GM12878 (cell line): Measurements from ENCODE around the gene DHRS12. TPM values are rescaled to one million over a fixed set of nuclear protein-coding genes. Genes with fewer than 3 reads are reported as not detected.
A peak's percentile ranks its signal among the peaks of the same experiment; 100 is the strongest.

Source experiments
- ATAC-seq: fragments of 200-7000 bp; cut with Tn5 transposase; 3 replicates; pipeline ENCODE4 v1.9.1; 2020; ENCODE audit warnings: mild to moderate bottlenecking, moderate library complexity
- BruUV-seq: library from RNA; stranded (reverse); fragments of 400-500 nt; replicated peaks from 2 replicates; lab custom pipeline; 2021; lab: Mats Ljungman, UMichigan
- CTCF ChIA-PET: fragments of 300-600 bp; sonication (Branson Sonifier 250); formaldehyde crosslinking; extraction: SDS; loops from one replicate; lab custom pipeline; 2021; ENCODE audit warnings: inconsistent platforms; lab: Yijun Ruan, JAX
- POLR2A ChIA-PET: fragments of 350-600 bp; formaldehyde crosslinking; extraction: SDS; loops from one replicate; lab custom pipeline; 2021; ENCODE audit warnings: inconsistent platforms; lab: Charles Lee
- RAD21 ChIA-PET: fragments of 300-600 bp; sonication (Branson Sonifier 250); formaldehyde crosslinking; loops from one replicate; lab custom pipeline; 2023; ENCODE audit warnings: antibody characterized with exemption; ENCODE audit not compliant: unreplicated experiment; lab: Charles Lee
- SMC1A ChIA-PET: fragments of 300-600 bp; sonication (Branson Sonifier 250); formaldehyde crosslinking; loops from one replicate; lab custom pipeline; 2023; ENCODE audit not compliant: unreplicated experiment, uncharacterized antibody; lab: Charles Lee
- DNase-seq: peaks from one replicate; pipeline ENCODE4 v3.0.0-alpha.2; 2011; ENCODE audit warnings: low read depth, low spot score
- FAIRE-seq: peaks from 3 replicates; lab custom pipeline; 2011; peaks lifted over from hg19 to GRCh38; lab: Jason Lieb, UNC
- H2AFZ ChIP-seq: 2 replicates; pipeline ENCODE4 v1.6.0; 2011; ENCODE audit warnings: low read depth, low read length, control low read depth; ENCODE audit not compliant: control insufficient read depth
- H3K27ac ChIP-seq: 2 replicates; pipeline ENCODE4 v1.5.1; 2011; ENCODE audit warnings: control low read depth; ENCODE audit not compliant: control insufficient read depth, insufficient read depth
- H3K27me3 ChIP-seq, 2 experiments: replicated peaks in 1 of 2; 2 replicates each; pipeline versions ENCODE4 v1.6.0 to v1.6.1; 2011; ENCODE audit warnings: low read length in 1 of 2; ENCODE audit not compliant: control insufficient read depth in 2 of 2, insufficient read depth in 2 of 2
- H3K36me3 ChIP-seq, 2 experiments: 2 replicates each; pipeline ENCODE4 v1.5.1; 2011; ENCODE audit warnings: low read length in 1 of 2; ENCODE audit not compliant: control insufficient read depth in 2 of 2, insufficient read depth in 2 of 2
- H3K4me1 ChIP-seq: 2 replicates; pipeline ENCODE4 v1.6.1; 2011; ENCODE audit warnings: mild to moderate bottlenecking, low read length, moderate library complexity, mixed read lengths; ENCODE audit not compliant: control insufficient read depth, insufficient read depth
- H3K4me2 ChIP-seq: 2 replicates; pipeline ENCODE4 v1.6.0; 2011; ENCODE audit warnings: control low read depth; ENCODE audit not compliant: control insufficient read depth, insufficient read depth
- H3K4me3 ChIP-seq: fragments of 200-600 bp; sonication (generic); 2 replicates; pipeline ENCODE4 v1.5.1; 2016
- H3K79me2 ChIP-seq: 2 replicates; pipeline ENCODE4 v1.6.0; 2011; ENCODE audit warnings: low read length; ENCODE audit not compliant: control insufficient read depth, insufficient read depth
- H3K9ac ChIP-seq: 2 replicates; pipeline ENCODE4 v1.8.0; 2011; ENCODE audit warnings: low read length, control low read depth, mixed read lengths; ENCODE audit not compliant: control insufficient read depth, insufficient read depth
- H3K9me3 ChIP-seq: replicated peaks from 3 replicates; pipeline ENCODE4 v1.5.1; 2011; ENCODE audit warnings: mild to moderate bottlenecking, low read length; ENCODE audit not compliant: control insufficient read depth, insufficient read depth
- H4K20me1 ChIP-seq: 2 replicates; pipeline ENCODE4 v1.6.0; 2011; ENCODE audit not compliant: control insufficient read depth, insufficient read depth
- EED ChIP-seq: sonication (generic); IDR thresholded peaks from 2 replicates; pipeline ENCODE4 v1.6.1; 2016; ENCODE audit warnings: antibody characterized with exemption, low read depth
- IKZF1 ChIP-seq: fragments of 450-650 bp; conservative IDR thresholded peaks from 2 replicates; pipeline ENCODE4 v1.6.1; 2017; ENCODE audit warnings: antibody characterized with exemption, mild to moderate bottlenecking
- IRF4 ChIP-seq: IDR thresholded peaks from 2 replicates; pipeline ENCODE4 v1.6.1; 2011; ENCODE audit warnings: low read depth, low read length
- MEF2A ChIP-seq: IDR thresholded peaks from 2 replicates; pipeline ENCODE4 v1.6.1; 2011; ENCODE audit warnings: low read depth, mild to moderate bottlenecking, low read length, moderate library complexity; ENCODE audit not compliant: insufficient read depth
- MTA3 ChIP-seq: IDR thresholded peaks from 2 replicates; pipeline ENCODE4 v1.6.1; 2012; ENCODE audit warnings: low read length, inconsistent platforms, borderline replicate concordance
- POLR2AphosphoS2 ChIP-seq: IDR thresholded peaks from 2 replicates; pipeline ENCODE4 v1.6.1; 2011; ENCODE audit warnings: low read depth, mild to moderate bottlenecking, low read length, improper control_type of control experiment, moderate library complexity
- RB1 ChIP-seq: fragments of 450-650 bp; formaldehyde crosslinking; IDR thresholded peaks from 2 replicates; pipeline ENCODE4 v1.6.1; 2017; ENCODE audit warnings: mild to moderate bottlenecking, borderline replicate concordance
- RFX5 ChIP-seq: IDR thresholded peaks from 2 replicates; pipeline ENCODE4 v1.6.1; 2011; ENCODE audit warnings: low read depth, low read length, improper control_type of control experiment
- SPI1 ChIP-seq: IDR thresholded peaks from 2 replicates; pipeline ENCODE4 v1.6.1; 2011; ENCODE audit warnings: low read depth, mild to moderate bottlenecking, low read length, moderate library complexity, borderline replicate concordance; ENCODE audit not compliant: insufficient read depth
- WRNIP1 ChIP-seq: IDR thresholded peaks from 2 replicates; pipeline ENCODE4 v1.6.1; 2011; ENCODE audit warnings: low read depth, low read length, improper control_type of control experiment, borderline replicate concordance
- ZBED1 ChIP-seq: IDR thresholded peaks from 2 replicates; pipeline ENCODE4 v1.6.1; 2016; ENCODE audit warnings: borderline replicate concordance
- ZNF274 ChIP-seq: IDR thresholded peaks from one replicate; pipeline ENCODE4 v1.8.0; 2011; ENCODE audit not compliant: insufficient read length, insufficient read depth
- ZNF622 ChIP-seq: fragments of 450-650 bp; IDR thresholded peaks from 2 replicates; pipeline ENCODE4 v1.6.1; 2017; ENCODE audit warnings: mild to moderate bottlenecking, inconsistent platforms
- WGBS: methylation state at CpG from one replicate; pipeline ENCODE4 v1.1.6; 2016; ENCODE audit warnings: low lambda C conversion rate; ENCODE audit not compliant: insufficient replicate concordance, insufficient coverage; ENCODE audit errors: missing lambda C conversion rate; 5-methylcytosine and 5-hydroxymethylcytosine counted together
- in situ Hi-C: fragments of 300-500 bp; cut with MboI; formaldehyde crosslinking; loops from 9 replicates; pipeline ENCODE4 v1.14.3; 2018; ENCODE audit warnings: mixed read lengths
- intact Hi-C: fragments of 100-400 bp; cut with micrococcal nuclease; formaldehyde crosslinking; loops from one replicate; pipeline ENCODE4 v1.14.2; 2022; ENCODE audit not compliant: unreplicated experiment
- polyA plus RNA-seq, 11 experiments: library from polyadenylated mRNA; depleted of rRNA in 4 of 11; unstranded in 6 of 11; stranded (reverse) in 5 of 11; fragments of >200 nt; fragmentation: Nextera tagmentation in 4 of 11; fragmentation: Illumina TruSeq in 1 of 11; extraction: Ambion mirVana in 4 of 11; extraction: Trizol in 1 of 11; gene quantifications; 1 replicate in 1 of 11; 2 replicates in 10 of 11; pipeline versions ENCODE4 v1.2.1 to v1.2.3, GENCODE V29; 2011 to 2016; ENCODE audit warnings: inconsistent platforms in 2 of 11, missing spikeins in 2 of 11, low read depth in 1 of 11
- total RNA-seq, 4 experiments: library from RNA; depleted of rRNA in 3 of 4; stranded (reverse); fragments of >200 nt in 3 of 4; fragmentation: Illumina TruSeq in 1 of 4; extraction: Trizol in 1 of 4; gene quantifications; 2 replicates each; pipeline versions ENCODE4 v1.2.1 to v1.2.3, GENCODE V29; 2013 to 2021
- TF ChIP-seq, protein P1 (sequence below): IDR thresholded peaks from 2 replicates; pipeline ENCODE4 v1.6.1; 2011; ENCODE audit warnings: low read depth, mild to moderate bottlenecking, low read length, moderate library complexity, borderline replicate concordance; ENCODE audit errors: extremely low read depth
- TF ChIP-seq, protein P2 (sequence below): IDR thresholded peaks from 2 replicates; pipeline ENCODE4 v1.6.1; 2011; ENCODE audit warnings: borderline replicate concordance, low read depth, mild to moderate bottlenecking, moderate library complexity, mixed read lengths, low read length; ENCODE audit not compliant: insufficient read depth; ENCODE audit errors: extremely low read length
- TF ChIP-seq, protein P3 (sequence below): IDR thresholded peaks from 2 replicates; pipeline ENCODE4 v1.6.1; 2011; ENCODE audit warnings: borderline replicate concordance, low read depth, mild to moderate bottlenecking, moderate library complexity, low read length; ENCODE audit not compliant: insufficient read depth, poor library complexity, severe bottlenecking
- TF ChIP-seq, protein P4 (sequence below): fragments of 450-650 bp; IDR thresholded peaks from 2 replicates; pipeline ENCODE4 v1.6.1; 2017; ENCODE audit warnings: antibody characterized with exemption, mild to moderate bottlenecking, moderate library complexity
- TF ChIP-seq, protein P5 (sequence below): fragments of 450-650 bp; IDR thresholded peaks from 2 replicates; pipeline ENCODE4 v1.6.1; 2016; ENCODE audit warnings: mild to moderate bottlenecking

The DHRS12 gene
- total and polyA plus RNA-seq, 10 of the 15 experiments (the other 5 are each of a cell fraction or from before 2014, with no cell fraction given), result 2.9 to 11.3 (median 8.2) TPM

DNA sequence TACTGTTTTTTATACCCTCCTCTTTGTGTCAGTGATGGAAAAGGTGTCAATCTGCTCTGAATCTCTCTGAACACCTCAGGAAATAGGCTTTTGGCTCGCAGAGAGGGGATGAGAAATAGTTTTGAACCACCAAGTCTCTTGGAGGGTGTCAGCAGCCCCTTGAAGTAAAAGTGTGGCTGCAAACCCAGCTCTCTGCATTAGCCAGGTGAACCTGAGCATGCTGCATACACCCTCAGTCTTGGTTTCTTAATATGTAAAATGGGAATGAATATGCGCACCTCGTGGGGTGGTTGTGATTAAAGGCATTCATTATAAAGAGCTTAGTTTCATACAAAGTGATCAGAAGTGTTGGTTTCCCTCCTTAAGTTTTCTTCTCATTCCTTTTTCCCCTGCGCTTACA lies 1.4 kb upstream of the DHRS12 start:
- intact Hi-C loops, result no loop called here
- no TSS peak for BruUV-seq
- ATAC-seq, result no peak
- Histone ChIP-seq H3K27ac (no peak overlapping the region), H4K20me1 (no peaks in the 10 kb centered on the region), H3K4me3 (peak overlapping the region; percentile 82; the same call in 1 of the 2 replicates), H3K27me3 (no peaks in the 10 kb centered on the region), H3K4me2 (peak overlapping the region; percentile 47), H3K36me3 (no peaks in the 10 kb centered on the region), H2AFZ (no peak overlapping the region), H3K4me1 (peaks cover 17% of the 10 kb centered on the region), H3K9me3 (no peaks in the 10 kb centered on the region), H3K79me2 (no peaks in the 10 kb centered on the region; the same call in 1 of the 2 replicates), H3K9ac (no peak overlapping the region)
- no peak for FAIRE-seq
- CTCF ChIA-PET, result interaction anchor here (0.7 to 2.5 kb wide), 4 partner anchors 9 to 680 kb away, joined by 3 to 12 read pairs (median 6); no protein-coding TSS in a partner anchor
- SMC1A ChIA-PET, result interaction anchor here (1.1 to 2.4 kb wide), 6 partner anchors 8 to 104 kb away, joined by 3 to 19 read pairs (median 5); no protein-coding TSS in a partner anchor
- WGBS, result 79% methylated on average over 4 of the region's 4 CpGs
- in situ Hi-C loops, result no loop called here
- no peak for DNase-seq
- RAD21 ChIA-PET, result interaction anchor here (0.9 kb wide), 1 partner anchor 9 kb away, joined by 3 read pairs; no protein-coding TSS in a partner anchor
- POLR2A ChIA-PET, result interaction anchor here (0.6 to 1.4 kb wide), 3 partner anchors 11 to 352 kb away, joined by 3 to 4 read pairs (median 3); partner anchors contain the start of gene INTS6
- TF ChIP-seq SPI1, result no peak
- TF ChIP-seq, protein P1, sequence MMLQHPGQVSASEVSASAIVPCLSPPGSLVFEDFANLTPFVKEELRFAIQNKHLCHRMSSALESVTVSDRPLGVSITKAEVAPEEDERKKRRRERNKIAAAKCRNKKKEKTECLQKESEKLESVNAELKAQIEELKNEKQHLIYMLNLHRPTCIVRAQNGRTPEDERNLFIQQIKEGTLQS, result no peak
- TF ChIP-seq IKZF1, result no peak
- TF ChIP-seq MTA3, result no peak
- TF ChIP-seq, protein P2, sequence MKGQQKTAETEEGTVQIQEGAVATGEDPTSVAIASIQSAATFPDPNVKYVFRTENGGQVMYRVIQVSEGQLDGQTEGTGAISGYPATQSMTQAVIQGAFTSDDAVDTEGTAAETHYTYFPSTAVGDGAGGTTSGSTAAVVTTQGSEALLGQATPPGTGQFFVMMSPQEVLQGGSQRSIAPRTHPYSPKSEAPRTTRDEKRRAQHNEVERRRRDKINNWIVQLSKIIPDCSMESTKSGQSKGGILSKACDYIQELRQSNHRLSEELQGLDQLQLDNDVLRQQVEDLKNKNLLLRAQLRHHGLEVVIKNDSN, result no peak
- TF ChIP-seq RB1, result no peak
- TF ChIP-seq, protein P3, sequence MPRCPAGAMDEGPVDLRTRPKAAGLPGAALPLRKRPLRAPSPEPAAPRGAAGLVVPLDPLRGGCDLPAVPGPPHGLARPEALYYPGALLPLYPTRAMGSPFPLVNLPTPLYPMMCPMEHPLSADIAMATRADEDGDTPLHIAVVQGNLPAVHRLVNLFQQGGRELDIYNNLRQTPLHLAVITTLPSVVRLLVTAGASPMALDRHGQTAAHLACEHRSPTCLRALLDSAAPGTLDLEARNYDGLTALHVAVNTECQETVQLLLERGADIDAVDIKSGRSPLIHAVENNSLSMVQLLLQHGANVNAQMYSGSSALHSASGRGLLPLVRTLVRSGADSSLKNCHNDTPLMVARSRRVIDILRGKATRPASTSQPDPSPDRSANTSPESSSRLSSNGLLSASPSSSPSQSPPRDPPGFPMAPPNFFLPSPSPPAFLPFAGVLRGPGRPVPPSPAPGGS, result no peak
- TF ChIP-seq, protein P4, sequence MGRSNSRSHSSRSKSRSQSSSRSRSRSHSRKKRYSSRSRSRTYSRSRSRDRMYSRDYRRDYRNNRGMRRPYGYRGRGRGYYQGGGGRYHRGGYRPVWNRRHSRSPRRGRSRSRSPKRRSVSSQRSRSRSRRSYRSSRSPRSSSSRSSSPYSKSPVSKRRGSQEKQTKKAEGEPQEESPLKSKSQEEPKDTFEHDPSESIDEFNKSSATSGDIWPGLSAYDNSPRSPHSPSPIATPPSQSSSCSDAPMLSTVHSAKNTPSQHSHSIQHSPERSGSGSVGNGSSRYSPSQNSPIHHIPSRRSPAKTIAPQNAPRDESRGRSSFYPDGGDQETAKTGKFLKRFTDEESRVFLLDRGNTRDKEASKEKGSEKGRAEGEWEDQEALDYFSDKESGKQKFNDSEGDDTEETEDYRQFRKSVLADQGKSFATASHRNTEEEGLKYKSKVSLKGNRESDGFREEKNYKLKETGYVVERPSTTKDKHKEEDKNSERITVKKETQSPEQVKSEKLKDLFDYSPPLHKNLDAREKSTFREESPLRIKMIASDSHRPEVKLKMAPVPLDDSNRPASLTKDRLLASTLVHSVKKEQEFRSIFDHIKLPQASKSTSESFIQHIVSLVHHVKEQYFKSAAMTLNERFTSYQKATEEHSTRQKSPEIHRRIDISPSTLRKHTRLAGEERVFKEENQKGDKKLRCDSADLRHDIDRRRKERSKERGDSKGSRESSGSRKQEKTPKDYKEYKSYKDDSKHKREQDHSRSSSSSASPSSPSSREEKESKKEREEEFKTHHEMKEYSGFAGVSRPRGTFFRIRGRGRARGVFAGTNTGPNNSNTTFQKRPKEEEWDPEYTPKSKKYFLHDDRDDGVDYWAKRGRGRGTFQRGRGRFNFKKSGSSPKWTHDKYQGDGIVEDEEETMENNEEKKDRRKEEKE, result no peak
- no peak for TF ChIP-seq IRF4
- TF ChIP-seq ZNF622, result no peak
- TF ChIP-seq EED, result no peak
- TF ChIP-seq, protein P5, sequence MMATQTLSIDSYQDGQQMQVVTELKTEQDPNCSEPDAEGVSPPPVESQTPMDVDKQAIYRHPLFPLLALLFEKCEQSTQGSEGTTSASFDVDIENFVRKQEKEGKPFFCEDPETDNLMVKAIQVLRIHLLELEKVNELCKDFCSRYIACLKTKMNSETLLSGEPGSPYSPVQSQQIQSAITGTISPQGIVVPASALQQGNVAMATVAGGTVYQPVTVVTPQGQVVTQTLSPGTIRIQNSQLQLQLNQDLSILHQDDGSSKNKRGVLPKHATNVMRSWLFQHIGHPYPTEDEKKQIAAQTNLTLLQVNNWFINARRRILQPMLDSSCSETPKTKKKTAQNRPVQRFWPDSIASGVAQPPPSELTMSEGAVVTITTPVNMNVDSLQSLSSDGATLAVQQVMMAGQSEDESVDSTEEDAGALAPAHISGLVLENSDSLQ, result no peak
- no peak for TF ChIP-seq ZNF274
- no peak for TF ChIP-seq POLR2AphosphoS2
- TF ChIP-seq MEF2A, result no peak
- TF ChIP-seq WRNIP1, result no peak
- no peak for TF ChIP-seq ZBED1
- no peak for TF ChIP-seq RFX5
